Panc1 (cell line): ENCODE results near the gene GREB1. TPM values are rescaled to one million over a fixed set of nuclear protein-coding genes. Genes with fewer than 3 reads are reported as not detected.

ENCODE experiments used
- ATAC-seq: fragments of 200-7000 bp; cut with Tn5 transposase; 2 replicates; pipeline ENCODE4 v1.9.1; 2020; ENCODE audit warnings: mild to moderate bottlenecking, moderate library complexity
- BruUV-seq: library from RNA; stranded (reverse); fragments of 400-500 nt; replicated peaks from 2 replicates; lab custom pipeline; 2021; lab: Mats Ljungman, UMichigan
- CTCF ChIA-PET: fragments of 300-600 bp; sonication (Branson Sonifier 250); formaldehyde crosslinking; loops from one replicate; lab custom pipeline; 2022; ENCODE audit warnings: antibody characterized with exemption; lab: Charles Lee
- POLR2A ChIA-PET: fragments of 300-600 bp; sonication (Branson Sonifier 250); formaldehyde crosslinking; loops from one replicate; lab custom pipeline; 2022; ENCODE audit warnings: antibody characterized with exemption; lab: Charles Lee
- DNase-seq: peaks from one replicate; pipeline ENCODE4 v3.0.0-alpha.2; 2010; ENCODE audit warnings: low read depth, low spot score
- H3K27ac ChIP-seq: 2 replicates; pipeline ENCODE4 v1.5.1; 2011; ENCODE audit warnings: mild to moderate bottlenecking, low read length, inconsistent platforms
- H3K27me3 ChIP-seq: fragments of 200-500 bp; sonication (Bioruptor generic); 2 replicates; pipeline ENCODE4 v1.6.0; 2014; ENCODE audit warnings: low read length, inconsistent platforms; ENCODE audit not compliant: control insufficient read depth, insufficient read depth
- H3K36me3 ChIP-seq: fragments of 200-500 bp; sonication (Bioruptor generic); 2 replicates; pipeline ENCODE4 v1.5.1; 2014; ENCODE audit warnings: inconsistent platforms, mild to moderate bottlenecking, low read length, moderate library complexity; ENCODE audit not compliant: control insufficient read depth, insufficient read depth
- H3K4me1 ChIP-seq: 2 replicates; pipeline ENCODE4 v1.5.1; 2011; ENCODE audit warnings: inconsistent platforms, mild to moderate bottlenecking, low read length, moderate library complexity; ENCODE audit not compliant: control insufficient read depth, insufficient read depth
- H3K4me3 ChIP-seq, 2 experiments: 2 replicates each; pipeline ENCODE4 v1.5.1; 2011 to 2012; ENCODE audit warnings: low read depth in 2 of 2, low read length in 2 of 2, mild to moderate bottlenecking in 2 of 2, inconsistent platforms in 1 of 2, moderate library complexity in 1 of 2
- H3K9me3 ChIP-seq: fragments of 200-500 bp; sonication (Bioruptor generic); 2 replicates; pipeline ENCODE4 v1.5.1; 2014; ENCODE audit warnings: low read depth, mild to moderate bottlenecking, inconsistent platforms, low read length, moderate library complexity; ENCODE audit not compliant: control insufficient read depth, insufficient read depth
- CTCF ChIP-seq: fragments of 450-650 bp; IDR thresholded peaks from 2 replicates; pipeline ENCODE4 v1.5.1; 2017; ENCODE audit warnings: mild to moderate bottlenecking
- POLR2AphosphoS5 ChIP-seq: IDR thresholded peaks from 2 replicates; pipeline ENCODE4 v1.6.1; 2012; ENCODE audit warnings: mild to moderate bottlenecking, low read depth, low read length, moderate library complexity
- REST ChIP-seq, 2 experiments: IDR thresholded peaks; 2 replicates each; pipeline ENCODE4 v1.6.1; 2011 to 2012; ENCODE audit warnings: low read depth in 2 of 2, control low read depth in 1 of 2, low read length in 1 of 2, mild to moderate bottlenecking in 1 of 2, moderate library complexity in 1 of 2; ENCODE audit not compliant: insufficient read depth in 1 of 2
- SIN3A ChIP-seq: IDR thresholded peaks from 2 replicates; pipeline ENCODE4 v1.6.1; 2012; ENCODE audit warnings: low read depth, mild to moderate bottlenecking, low read length, moderate library complexity, borderline replicate concordance; ENCODE audit not compliant: insufficient read depth
- TCF7L2 ChIP-seq: IDR thresholded peaks from 2 replicates; pipeline ENCODE4 v1.6.1; 2011; ENCODE audit warnings: mild to moderate bottlenecking, low read depth, low read length, inconsistent platforms
- in situ Hi-C: cut with HindIII; loops from 2 replicates; pipeline ENCODE4 v1.10.0; 2016; ENCODE audit warnings: low sequenced_read_pairs, low pct_unique_long_range_greater_than_20kb
- intact Hi-C: fragments of 100-400 bp; cut with micrococcal nuclease; formaldehyde crosslinking; loops from one replicate; pipeline ENCODE4 v1.10.0; 2022; ENCODE audit not compliant: unreplicated experiment
- total RNA-seq: library from RNA; stranded (reverse); gene quantifications from one replicate; pipeline ENCODE4 v1.2.1, GENCODE V29; 2021; ENCODE audit not compliant: unreplicated experiment

The GREB1 gene
- total RNA-seq, 1 experiment from 2014 or later = 0.90 TPM

- intact Hi-C loops = no loop called here
- no peak overlapping the region for H3K4me3 ChIP-seq
- no peaks in the 10 kb centered on the region for H3K4me1 ChIP-seq
- ChIA-PET POLR2A (no interaction called here), CTCF (no interaction called here)
- no peak for TF ChIP-seq POLR2AphosphoS5
- no peak for TF ChIP-seq CTCF
- no peak for TF ChIP-seq SIN3A
- no peak for TF ChIP-seq REST (IDR thresholded peaks at IDR 0.05; ENCODE audit: insufficient read depth in 1 of 2, low read depth in 2 of 2, low read length in 1 of 2)
- no peak for TF ChIP-seq TCF7L2
- no peaks in the 10 kb centered on the region for H3K9me3 ChIP-seq
- in situ Hi-C loops = no loop called here
- DNase-seq (no peak), ATAC-seq (no peak)
- H3K27me3 ChIP-seq = 0 out of 2 replicates have a peak, but pooled peaks cover 2% of the 10 kb centered on the region
- no peaks in the 10 kb centered on the region for H3K36me3 ChIP-seq
- H3K27ac ChIP-seq = no peak overlapping the region
- no TSS peak for BruUV-seq
Measured at GRCh38 chr2:11513319-11513718, 20.5 kb upstream of the GREB1 start.

GRCh38 chr2:11514081-11514730 lies 19.6 kb upstream of the GREB1 start:
- Histone ChIP-seq H3K9me3 (no peaks in the 10 kb centered on the region), H3K27me3 (0 out of 2 replicates have a peak, but pooled peaks cover 2% of the 10 kb centered on the region), H3K4me1 (no peaks in the 10 kb centered on the region), H3K4me3 (no peak overlapping the region), H3K36me3 (no peaks in the 10 kb centered on the region), H3K27ac (no peak overlapping the region)
- BruUV-seq = no TSS peak
- ChIA-PET POLR2A (no interaction called here), CTCF (no interaction called here)
- in situ Hi-C loops = no loop called here
- DNase-seq = no peak
- intact Hi-C loops = no loop called here
- no peak for ATAC-seq
- no peak for TF ChIP-seq SIN3A
- TF ChIP-seq POLR2AphosphoS5 = no peak
- no peak for TF ChIP-seq CTCF
- TF ChIP-seq REST (IDR thresholded peaks at IDR 0.05; ENCODE audit: insufficient read depth in 1 of 2, low read depth in 2 of 2, low read length in 1 of 2) = no peak
- no peak for TF ChIP-seq TCF7L2
